Measurements from ENCODE around the gene GPM6B. TPM values are rescaled to one million over a fixed set of nuclear protein-coding genes. Genes with fewer than 3 reads are reported as not detected.

The GPM6B gene
- 0.14 and 0.17 TPM in 2 replicates for total RNA-seq

- no peak for DNase-seq
Measured at GRCh38 chrX:13816643-13817627, at the start of gene GPM6B. TSS of gene GPM6B (minus strand) at chrX:13817093. CDS start at chrX:13816904, 189 bp downstream.

GRCh38 chrX:13864264-13864663, 47.4 kb upstream of the GPM6B start:
- DNase-seq: no peak

- no peak for DNase-seq
Measured at GRCh38 chrX:13863324-13863723, 46.4 kb upstream of the GPM6B start.

DNA sequence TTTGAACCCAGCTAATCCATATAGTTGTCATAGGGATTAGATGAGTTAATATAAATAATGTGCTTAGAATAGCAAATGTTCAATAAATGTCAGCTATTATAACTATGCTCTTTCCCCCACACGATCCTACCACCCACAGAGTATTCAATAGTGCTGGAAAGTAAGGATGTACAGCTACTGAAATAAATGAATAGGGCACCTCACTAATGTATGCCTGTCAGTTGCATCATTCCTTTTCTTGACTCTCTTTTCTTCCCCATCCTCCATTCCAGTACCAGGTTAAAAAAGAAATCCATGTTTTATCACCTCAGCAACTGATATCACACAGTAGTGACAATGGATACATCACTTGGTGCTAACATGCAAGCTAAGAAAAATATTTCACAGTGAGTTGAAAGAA, 42.8 kb upstream of the GPM6B start:
- no peak for DNase-seq

DNA sequence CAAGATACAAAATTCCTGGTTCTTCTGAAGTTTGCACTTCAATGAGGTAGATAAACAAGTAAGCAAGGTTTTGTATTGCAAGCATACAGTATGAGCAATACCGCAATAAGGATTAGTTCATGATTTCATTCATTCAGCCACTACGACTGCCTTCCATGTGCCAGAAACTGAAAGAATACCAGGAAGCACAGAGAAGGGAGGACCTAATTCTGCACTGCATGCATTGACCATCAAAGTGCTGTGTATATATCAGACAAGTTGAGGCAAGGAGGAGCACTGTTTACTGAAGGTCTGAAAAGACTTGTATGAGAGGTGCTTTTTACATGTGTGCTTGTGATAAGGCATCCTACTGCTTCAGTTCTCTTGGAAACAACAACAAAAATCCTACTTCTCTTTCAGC, 40.9 kb upstream of the GPM6B start:
- DNase-seq: no peak

GRCh38 chrX:13855689-13856450, 39.0 kb upstream of the GPM6B start:
- DNase-seq: no peak

GRCh38 chrX:13854003-13854402, 37.1 kb upstream of the GPM6B start:
- no peak for DNase-seq

- DNase-seq: no peak
Measured at GRCh38 chrX:13852001-13852695, 35.3 kb upstream of the GPM6B start.

GRCh38 chrX:13845721-13846378, 29.0 kb upstream of the GPM6B start:
- DNase-seq: no peak

DNA sequence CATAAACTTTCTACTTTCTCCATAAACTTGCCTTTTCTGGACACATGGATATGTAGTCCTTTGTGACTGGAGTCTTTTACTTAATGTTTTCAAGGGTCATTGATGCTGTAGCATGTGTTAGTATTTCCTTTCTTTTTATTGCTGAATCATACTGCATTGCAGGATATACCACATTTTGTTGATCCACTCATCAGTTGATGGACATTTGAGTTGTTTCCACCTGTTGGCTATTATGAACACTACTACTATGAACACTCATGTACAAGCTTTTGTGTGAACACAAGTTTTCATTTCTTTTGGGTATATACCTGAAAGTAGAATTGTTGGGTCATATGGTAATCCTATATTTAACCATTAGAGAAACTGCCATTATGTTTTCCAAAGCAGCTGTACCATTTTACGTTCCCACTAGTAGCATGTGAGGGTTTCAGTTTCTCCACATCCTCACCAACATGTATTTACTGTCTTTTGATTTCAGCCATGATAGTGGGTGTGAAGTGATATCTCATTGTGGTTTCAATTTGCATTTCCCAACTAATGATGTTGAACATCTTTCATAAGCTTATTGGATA, 26.3 kb upstream of the GPM6B start:
- DNase-seq: no peak

DNA sequence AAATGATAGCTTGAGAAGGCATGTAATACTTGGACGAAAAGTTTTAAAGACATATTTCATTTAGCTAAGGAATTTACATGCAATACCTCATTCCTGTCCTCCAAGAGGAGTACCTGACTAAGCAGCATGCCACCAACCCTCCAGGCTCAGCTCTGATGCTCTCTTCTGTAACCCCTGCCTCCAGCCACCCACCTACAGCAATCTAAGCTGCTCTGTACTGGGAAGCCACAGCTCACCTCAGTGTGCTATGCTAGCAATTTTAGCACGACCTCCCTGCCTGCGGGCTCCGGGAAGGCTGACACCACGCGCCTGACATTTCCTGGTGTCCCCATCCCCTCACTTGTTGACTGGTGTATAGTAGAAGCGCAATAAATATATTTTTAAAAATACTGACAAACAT, 23.2 kb upstream of the GPM6B start:
- no peak for DNase-seq

DNA sequence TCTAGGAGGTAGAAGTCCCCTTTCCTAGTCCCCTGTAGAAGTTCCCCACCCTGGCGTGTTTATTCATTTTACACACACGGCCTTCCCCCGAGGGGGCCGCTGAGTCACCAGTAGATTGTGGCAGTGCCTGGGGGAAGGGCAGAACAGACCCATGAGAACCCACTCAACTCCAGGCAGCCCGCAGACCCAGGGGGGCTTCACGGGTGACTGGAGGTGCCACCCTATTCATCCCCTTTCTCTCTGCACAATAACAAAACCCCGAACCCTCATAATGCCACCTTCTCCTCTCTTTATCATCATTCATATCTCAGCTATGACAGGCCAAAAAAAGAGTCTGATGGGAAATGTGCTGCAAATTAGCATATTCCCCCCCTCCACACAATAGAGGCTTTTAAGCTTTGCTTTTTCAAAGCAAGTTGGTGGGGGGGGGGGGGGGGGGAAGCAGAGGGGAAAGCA, 20.4 kb upstream of the GPM6B start:
- DNase-seq: no peak

GRCh38 chrX:13836575-13836974, 19.7 kb upstream of the GPM6B start:
- DNase-seq: no peak

GRCh38 chrX:13835825-13836224, 18.9 kb upstream of the GPM6B start:
- no peak for DNase-seq

DNA sequence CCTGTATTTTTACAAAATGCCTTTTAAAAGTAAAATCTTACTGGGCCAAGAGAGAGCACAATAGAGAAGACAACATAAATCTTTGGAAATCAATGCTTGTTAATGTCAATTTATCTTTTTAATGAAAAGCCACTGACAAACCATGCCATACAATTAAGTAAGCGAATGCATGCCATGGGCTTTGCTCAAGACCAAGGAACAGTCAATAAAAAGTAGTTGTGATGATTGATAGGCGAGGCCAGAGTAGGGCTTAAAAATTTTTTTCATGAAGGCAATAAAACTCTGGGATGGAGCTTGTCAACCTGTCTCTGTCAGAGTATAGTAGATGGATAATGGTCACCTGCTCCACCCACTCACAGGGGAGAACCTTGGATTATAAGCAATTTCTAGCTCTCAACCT, 17.5 kb upstream of the GPM6B start:
- DNase-seq: no peak

DNA sequence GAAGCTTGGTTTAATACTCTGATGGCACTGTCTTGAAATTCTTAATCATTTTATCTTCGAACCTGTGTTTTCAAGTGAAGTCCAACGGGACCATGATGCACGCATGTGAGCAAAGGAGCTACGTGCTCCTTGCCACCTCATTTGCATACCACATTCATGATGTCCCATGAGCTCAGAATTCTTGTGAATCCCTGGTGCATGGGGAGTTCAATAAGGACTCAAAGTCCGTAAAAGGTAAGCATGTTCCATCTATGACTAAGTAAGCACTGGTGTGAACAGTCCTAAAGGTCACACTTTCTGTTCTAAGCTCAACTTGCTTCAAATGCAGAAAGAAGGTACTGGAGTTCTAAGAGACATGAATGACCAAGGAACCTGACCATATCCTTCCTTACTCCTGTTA, 13.1 kb upstream of the GPM6B start:
- no peak for DNase-seq

DNA sequence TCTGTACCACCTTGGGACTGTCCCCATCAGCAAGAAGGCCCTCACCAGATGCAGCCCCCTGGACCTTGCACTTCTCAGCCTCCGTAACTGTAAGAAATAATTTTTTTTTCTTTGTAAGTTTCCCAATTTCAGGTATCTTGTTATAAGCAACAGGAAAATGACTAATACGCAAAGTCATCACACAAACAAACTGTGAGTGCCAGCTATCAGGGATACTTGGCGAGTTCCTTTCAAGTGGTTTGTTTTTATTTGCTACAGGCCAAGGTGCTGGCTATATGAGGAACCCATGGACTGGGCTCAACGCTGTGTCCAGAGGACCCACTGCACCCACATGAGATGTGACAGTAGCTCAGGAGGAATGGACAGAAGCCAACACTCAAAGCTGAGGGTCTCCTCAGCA, 11.5 kb upstream of the GPM6B start:
- no peak for DNase-seq

GRCh38 chrX:13827298-13828090, 10.6 kb upstream of the GPM6B start:
- no peak for DNase-seq

DNA sequence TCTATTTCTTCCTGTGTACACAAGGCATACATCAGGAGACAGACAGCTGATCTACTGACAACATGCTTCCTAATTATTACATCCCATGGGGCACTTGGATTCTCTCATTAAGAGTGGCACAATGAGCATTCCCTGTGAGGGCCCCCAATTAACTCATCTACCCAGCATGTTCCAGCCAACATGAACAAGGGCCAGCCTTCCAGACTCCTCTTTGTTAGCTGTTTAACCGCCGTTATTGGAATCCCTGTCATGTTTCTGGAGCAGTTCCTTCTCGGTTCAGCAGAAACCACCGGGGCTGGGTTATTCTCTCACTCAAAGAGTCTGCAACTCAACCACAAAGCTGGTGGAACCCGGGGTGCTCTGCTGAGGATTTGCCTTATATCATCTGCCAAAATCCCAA, 9.9 kb upstream of the GPM6B start:
- DNase-seq: no peak

DNA sequence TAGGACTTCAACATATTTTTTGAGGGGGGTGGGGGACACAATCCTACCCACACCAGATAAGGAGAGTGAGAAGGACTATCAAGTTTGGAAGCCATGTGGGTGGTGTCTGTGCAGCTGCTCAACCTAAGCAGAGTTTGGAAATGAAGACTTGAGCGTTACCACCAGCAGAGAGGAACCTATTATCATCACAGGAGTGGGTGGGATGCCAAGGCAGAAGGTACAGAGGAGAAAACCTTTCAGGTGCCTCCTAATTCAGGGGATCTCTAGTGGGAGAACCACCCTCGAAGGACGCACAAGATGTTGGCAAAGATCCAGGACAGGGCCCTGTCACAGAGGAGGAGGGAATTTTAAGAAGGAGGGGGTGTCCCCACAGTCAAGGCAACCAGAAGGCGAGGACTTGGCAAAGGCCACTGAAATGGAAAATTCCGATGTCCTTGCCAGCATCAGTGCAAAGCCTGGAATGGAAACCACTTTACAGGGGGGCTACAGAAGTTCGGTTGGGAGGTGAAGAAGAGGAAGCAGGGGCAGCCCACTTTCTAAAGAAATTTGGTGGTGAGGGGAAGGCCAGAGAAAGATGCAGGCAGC, 8.4 kb upstream of the GPM6B start:
- no peak for DNase-seq

GRCh38 chrX:13824746-13825145, 7.9 kb upstream of the GPM6B start:
- no peak for DNase-seq

Data from dermis blood vessel endothelial cell (primary cell).